Subcutaneous adipose tissue (tissue), 4 donors: ENCODE measurements around the gene ZFPM1. TPM values are rescaled to one million over a fixed set of nuclear protein-coding genes. Genes with fewer than 3 reads are reported as not detected.

Experiments
- total RNA-seq, 4 donors: library from RNA; depleted of rRNA; stranded (reverse); fragments of >200 nt; gene quantifications; one replicate each; pipeline ENCODE4 v1.1.0, GENCODE V29; 2016
- TF ChIP-seq, protein P1 (sequence below): fragments of 450-650 bp; IDR thresholded peaks from one replicate; pipeline ENCODE4 v1.5.1; 2016; ENCODE audit warnings: low read depth, mild to moderate bottlenecking, control low read depth, antibody characterized with exemption, moderate library complexity

ZFPM1 gene
- total RNA-seq, 4 donors from 2014 or later = 0.17 to 0.57 (median 0.44) TPM; not detected in 1

GRCh38 chr16:88535191-88535856, 82.2 kb downstream of the ZFPM1 start:
- TF ChIP-seq, protein P1, sequence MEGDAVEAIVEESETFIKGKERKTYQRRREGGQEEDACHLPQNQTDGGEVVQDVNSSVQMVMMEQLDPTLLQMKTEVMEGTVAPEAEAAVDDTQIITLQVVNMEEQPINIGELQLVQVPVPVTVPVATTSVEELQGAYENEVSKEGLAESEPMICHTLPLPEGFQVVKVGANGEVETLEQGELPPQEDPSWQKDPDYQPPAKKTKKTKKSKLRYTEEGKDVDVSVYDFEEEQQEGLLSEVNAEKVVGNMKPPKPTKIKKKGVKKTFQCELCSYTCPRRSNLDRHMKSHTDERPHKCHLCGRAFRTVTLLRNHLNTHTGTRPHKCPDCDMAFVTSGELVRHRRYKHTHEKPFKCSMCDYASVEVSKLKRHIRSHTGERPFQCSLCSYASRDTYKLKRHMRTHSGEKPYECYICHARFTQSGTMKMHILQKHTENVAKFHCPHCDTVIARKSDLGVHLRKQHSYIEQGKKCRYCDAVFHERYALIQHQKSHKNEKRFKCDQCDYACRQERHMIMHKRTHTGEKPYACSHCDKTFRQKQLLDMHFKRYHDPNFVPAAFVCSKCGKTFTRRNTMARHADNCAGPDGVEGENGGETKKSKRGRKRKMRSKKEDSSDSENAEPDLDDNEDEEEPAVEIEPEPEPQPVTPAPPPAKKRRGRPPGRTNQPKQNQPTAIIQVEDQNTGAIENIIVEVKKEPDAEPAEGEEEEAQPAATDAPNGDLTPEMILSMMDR = no peak

- TF ChIP-seq, protein P1 = no peak
Measured at GRCh38 chr16:88535857-88536222, 82.8 kb downstream of the ZFPM1 start.

DNA sequence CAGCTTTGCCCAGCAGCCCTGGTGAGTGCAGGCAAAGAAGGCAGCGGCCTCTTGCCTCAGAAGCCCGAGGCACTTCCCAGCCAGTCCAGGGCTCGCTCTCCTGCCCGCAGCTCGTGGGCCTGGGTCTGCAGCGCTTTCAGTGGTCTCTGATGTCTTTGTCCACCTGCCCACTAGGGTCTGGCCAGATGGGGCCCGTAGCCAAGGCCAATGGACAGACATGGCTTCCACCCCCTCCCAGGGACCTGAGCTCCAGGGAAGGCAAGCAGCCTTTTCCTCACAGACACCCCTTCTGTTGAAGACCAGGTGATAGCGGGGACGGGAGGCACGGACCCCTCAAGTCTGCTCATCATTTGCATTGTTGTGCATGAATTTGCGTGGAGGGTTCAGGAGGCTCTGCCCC, 83.4 kb downstream of the ZFPM1 start:
- TF ChIP-seq, protein P1 = no peak

DNA sequence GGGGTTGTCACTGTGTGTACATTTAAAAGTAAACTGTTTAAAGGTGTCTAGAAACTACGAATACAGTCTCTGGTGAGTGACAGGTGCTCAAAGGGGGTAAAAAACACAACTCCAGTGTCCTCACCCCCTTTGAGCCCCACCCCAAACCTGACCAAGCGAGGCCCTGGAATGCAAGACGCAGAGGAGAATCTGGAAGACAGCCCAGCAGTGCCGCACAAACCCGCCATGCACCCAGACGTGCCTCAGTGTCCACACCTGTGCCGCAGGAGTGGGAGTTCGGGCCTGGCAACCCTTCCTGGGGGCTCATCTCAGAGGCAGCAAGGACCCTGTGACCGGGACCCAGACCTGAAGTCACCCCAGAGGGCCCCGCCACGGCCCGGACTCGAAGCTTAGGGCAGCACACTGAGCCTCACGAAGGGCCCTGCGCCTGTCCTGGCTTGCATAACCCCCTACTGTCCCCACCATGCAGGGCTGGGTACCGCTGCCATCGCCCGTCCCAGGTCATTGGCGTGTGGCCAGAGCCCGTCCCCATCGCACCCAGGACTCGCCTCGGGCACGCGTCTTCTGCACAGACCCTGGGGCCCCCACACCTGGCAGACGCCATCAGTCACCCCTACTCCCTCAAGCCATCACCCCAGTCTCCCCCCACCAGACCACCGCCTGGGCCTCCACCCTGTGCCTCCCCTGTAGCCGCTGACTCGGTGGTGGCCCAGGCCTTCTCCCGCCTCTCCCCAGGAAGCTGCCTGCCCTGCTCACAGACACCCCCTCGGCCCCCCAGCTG, 84.1 kb downstream of the ZFPM1 start:
- TF ChIP-seq, protein P1 = no peak

GRCh38 chr16:88537859-88538258, 84.8 kb downstream of the ZFPM1 start:
- TF ChIP-seq, protein P1 = no peak

DNA sequence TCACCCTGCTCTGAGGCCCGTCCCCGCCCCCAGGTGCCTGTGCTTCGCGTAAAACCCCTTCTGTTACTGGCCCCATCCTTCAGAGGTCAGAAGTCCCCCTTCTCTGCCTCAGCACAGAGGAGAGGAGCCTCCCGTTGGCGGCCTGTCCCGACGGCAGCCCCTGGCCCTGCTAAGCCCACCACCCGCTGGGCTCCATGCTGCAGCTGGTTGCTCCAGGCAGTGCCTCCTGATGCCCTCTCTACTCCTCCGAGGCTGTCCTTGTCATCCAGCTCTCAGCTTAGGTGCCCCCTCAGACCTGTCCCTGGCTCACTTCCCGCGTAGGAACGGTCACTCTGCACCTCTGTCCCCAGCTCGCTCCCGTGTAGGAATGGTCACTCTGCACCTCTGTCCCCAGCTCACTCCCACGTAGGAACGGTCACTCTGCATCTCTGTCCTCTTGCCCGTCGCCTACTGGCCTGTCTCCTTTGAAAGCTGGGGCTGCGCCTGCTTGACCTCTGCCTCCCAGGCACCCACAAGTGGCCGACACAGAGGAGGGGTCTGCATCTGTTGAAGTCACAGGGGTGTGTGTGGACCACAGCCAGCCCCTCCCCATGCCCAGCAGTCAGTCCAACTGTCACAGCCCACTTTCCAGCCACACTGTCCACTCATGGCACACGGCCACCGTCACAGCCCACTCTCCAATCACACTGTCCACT, 85.4 kb downstream of the ZFPM1 start:
- TF ChIP-seq, protein P1 = no peak

- TF ChIP-seq, protein P1 = no peak
Measured at GRCh38 chr16:88539261-88539651, 86.2 kb downstream of the ZFPM1 start.
